ENCODE measurements around the gene MRGPRG.

MRGPRG gene

DNA sequence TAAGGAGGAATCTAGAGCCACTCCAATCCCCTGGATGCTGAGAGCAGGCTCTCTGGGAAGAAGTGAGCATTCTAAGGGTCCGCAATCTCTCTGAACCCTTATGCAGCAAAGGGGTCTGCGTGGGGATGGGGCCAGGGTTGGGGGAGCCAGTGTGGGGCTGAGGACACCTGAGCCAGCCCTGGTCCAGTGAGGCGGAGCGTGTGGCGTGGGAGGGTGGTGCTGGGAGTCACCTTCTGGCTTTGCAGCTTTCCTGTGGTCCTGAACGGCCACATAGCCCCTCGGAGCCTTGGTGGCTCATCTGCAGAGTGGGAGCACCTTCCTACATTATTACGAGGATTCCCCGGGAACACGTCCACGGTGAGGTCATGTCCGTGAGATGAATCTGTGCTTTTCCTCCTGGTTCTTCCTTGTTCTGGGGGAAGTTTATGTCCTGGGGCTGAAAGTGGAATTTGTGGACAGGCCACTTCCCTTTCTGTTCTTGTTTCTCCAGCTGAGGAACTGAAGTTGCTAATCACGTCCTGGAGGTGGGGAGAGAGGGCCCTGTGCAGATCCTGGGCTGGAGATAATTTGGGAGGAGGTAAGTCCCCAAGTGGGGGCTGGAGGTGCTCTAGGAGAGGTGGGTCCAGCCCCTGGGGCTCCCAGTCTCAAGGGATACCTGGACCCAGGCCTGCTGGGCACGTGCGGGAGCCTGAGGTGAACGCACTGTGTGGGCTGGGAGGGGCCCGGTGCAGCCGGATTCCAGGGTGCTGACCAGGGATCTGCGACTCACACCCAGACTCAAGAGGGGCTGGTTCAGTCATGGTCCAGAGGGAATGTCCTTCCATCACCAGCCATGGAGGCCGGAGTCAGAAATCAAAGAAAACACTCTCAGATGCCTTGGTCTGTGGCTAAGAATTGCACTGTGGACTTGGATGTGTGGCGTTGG is 7.5 kb upstream of the MRGPRG start:
- FAIRE-seq = no peak

- FAIRE-seq = no peak
These were observed 6.6 kb upstream of the MRGPRG start for GRCh38 chr11:3225159-3225758.

GRCh38 chr11:3224401-3225057 is 5.9 kb upstream of the MRGPRG start:
- no peak for FAIRE-seq

GRCh38 chr11:3223932-3224381 is 5.3 kb upstream of the MRGPRG start:
- no peak for FAIRE-seq

DNA sequence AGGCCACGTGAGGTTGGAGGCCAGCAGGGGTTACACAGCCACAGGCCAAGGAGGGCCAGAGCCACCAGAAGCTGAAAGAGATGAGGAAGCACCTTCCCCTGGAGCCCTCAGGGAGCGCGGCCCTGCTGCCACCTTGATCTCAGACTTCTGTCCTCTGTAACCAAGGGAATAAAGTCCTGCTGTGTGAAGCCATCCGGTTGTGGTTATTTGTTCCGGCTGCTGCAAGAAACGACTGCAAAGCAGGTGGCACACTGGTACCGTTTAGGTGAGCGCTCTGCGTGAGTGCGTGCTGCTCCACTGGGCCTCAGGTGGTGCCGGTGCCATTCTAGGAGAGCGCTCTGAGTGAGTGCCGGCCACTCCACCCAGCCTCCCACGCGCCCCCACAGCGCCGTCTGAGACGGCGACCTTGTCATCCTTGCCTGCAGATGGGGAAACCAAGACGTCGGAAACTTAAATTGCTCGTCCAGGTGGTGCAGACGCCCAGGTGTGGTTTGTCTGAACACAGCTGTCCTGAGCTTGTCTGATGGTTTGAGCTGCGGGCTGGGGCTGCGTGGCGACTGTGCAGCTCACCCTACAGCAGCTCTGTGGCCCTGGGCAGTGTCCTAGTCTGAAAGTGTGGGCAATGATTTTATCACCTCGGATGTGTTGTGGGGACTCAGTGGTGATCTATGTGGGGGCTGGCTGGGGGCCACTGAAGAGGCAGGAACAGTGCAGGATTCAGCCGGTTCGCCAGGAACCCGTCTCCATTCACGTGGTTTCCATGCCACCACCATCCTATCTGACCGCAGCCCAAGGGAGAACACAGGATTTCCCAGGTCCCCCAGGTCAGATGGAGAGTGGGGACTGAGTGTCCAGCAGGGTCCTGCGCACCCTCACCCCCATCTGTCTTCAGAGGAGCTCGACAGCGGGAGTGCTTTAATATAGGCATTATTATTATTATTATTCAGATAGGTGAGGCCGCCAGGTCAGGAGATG is 4.6 kb upstream of the MRGPRG start:
- FAIRE-seq = no peak

DNA sequence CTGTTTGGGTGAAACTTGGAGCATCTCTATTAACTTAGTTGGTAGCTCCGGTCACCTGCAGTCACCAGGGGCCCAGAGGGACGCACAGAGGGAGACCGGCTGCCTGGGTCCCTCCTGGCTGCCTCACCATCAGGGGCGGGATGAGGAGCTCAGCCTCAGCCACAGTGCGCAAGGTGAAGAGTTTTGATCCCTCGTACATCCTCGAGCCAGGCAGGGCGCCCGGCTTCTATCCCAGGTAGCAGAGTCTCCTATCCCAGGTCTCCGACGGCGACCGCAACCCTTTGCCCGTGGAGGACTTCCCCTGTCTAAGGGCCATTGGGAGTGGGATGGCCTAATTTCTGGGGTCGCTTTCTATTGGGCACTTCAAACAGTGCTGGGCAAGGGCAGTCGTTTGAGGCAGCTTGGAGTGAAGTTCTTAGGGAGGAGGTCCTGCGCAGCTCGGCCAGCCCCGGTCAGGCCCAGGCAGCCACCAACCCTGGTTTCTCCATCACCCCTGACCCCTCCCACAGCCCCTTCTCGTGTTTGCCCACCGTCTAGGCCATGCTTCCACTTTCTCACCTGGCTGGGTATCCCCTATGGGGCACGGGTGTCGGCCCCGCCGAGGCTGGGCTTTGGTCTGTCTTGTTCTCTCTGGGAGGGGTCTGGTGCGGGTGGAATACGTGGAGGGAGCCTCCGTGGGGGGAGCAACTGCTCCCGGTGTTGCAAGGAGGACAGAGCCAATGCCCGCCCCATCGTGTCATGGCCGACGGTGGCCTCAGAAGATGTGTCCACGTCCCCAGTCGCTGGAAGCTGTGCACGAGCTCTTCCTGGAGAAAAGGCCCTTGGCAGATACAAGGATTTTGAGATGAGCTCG is 3.6 kb upstream of the MRGPRG start:
- FAIRE-seq = no peak

- no peak for FAIRE-seq
These were observed 2.9 kb upstream of the MRGPRG start for GRCh38 chr11:3221408-3222002.

GRCh38 chr11:3220521-3221407 is 2.2 kb upstream of the MRGPRG start:
- FAIRE-seq = no peak

DNA sequence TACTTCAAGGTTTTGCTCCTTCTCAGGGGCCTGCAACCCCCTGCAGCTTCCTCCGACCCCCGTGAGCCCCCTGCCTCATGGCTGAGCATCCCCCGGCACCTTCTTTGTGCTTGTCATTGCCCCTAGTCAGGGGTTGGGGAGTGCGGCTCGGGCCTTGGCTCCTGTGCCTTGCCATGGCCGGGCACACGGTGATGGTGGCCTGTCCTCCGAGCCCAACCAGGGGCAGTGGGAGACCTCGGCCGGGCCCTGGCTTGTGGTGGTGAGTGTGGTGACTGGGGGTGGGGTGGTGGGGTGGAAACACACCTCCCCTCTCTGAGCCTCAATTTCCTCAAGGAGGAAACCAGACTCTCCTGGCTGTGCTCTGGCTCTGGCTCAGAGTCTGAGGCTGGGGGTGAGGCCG is 1.5 kb upstream of the MRGPRG start:
- FAIRE-seq = no peak

GRCh38 chr11:3219281-3219892 is 774 bp upstream of the MRGPRG start:
- FAIRE-seq = no peak

GRCh38 chr11:3217818-3218482 is 663 bp downstream of the MRGPRG start:
- no peak for FAIRE-seq

DNA sequence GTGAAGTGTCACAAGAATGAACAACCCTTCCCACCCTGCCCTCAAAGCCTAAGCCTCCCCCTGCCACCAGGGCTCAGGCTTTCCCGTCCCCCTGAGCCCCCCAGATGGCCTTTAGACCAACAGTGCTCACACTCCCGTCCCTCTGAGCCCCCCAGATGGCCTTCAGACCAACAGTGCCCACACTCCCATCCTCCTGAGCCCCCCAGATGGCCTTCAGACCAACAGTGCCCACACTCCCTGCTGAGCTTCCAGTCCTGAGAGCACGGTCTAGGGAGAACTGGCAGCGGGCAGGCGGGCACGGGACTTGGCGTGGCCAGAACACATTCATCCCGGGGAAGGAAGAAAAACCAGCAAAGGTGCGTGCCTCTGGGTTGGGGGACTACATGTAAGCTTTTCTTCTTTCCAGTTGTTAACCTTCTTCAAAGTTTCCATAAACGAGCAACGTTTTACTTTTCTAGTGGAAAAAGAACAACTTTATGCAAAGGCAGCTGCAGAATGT is 2.5 kb downstream of the MRGPRG start:
- no peak for FAIRE-seq

- no peak for FAIRE-seq
These were observed 3.1 kb downstream of the MRGPRG start for GRCh38 chr11:3215346-3216026.

DNA sequence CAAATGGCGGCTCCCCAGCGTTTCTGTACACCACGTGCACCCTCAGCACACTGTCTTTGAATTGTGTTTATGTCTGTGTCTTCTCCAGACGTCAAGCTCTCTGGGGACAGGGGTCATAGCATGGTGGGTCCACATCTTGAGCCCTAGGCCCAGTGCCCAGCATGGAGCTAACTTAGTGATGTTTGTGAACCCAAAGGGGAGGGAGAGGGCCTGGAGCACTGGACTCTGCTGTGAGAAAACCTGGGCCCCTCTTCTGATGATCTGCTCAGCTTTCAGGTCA is 4.3 kb downstream of the MRGPRG start:
- no peak for FAIRE-seq

DNA sequence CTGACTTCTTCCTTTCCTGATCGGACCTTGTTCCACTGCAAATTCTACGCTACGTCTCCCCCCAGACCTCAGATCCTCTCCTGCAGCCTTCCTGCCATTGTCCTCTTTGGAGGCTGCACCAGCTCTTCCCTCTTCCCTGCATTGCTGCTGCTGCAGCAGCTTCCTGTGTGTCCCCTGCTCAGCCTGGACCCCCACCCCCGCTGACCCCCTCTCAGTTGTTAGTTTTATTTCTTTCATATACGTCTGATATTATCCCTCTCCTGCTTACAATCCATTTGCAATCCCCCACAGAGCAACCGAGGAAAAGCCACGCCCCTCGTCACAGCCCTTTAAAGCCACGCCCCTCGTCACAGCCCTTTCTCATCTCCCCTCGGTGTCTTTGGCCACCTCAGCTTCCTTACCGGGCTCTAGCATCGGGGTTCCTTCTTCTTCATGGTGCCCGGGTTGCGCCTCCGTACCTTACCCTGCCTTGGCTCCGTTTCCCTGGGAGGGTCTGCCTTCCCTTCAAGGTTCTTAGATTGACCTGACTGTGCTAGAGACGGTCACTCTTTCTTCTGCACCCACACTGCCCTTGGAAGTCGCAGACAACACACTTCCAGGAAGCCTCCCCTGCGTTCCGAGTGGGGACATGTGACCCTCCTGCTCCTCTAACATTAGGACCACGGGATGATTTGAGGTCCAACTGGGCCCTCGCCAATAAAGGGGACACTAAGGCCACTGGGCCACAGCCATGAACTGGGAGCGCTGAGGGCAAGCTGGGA is 4.8 kb downstream of the MRGPRG start:
- FAIRE-seq = no peak

- no peak for FAIRE-seq
These were observed 10.3 kb downstream of the MRGPRG start for GRCh38 chr11:3208272-3208671.

- FAIRE-seq = no peak
These were observed 11.0 kb downstream of the MRGPRG start for GRCh38 chr11:3207526-3208189.
